Lung (tissue), 12 donors: Measurements from ENCODE around the gene CGNL1. TPM values are rescaled to one million over a fixed set of nuclear protein-coding genes. Genes with fewer than 3 reads are reported as not detected.

Source experiments
- ATAC-seq: fragments of 200-7000 bp; cut with Tn5 transposase; one replicate; pipeline ENCODE4 v1.9.1; 2020; ENCODE audit warnings: moderate number of reproducible peaks; ENCODE audit not compliant: insufficient read depth, low FRiP score
- DNase-seq, 3 donors: peaks; one replicate each; pipeline ENCODE4 v3.0.0-alpha.2; 2013 to 2017
- H3K27ac ChIP-seq, 2 donors: one replicate each; pipeline ENCODE4 v1.5.1; 2013; ENCODE audit warnings: mild to moderate bottlenecking in 2 of 2, moderate library complexity in 2 of 2, control low read depth in 1 of 2, inconsistent platforms in 1 of 2, low read depth in 1 of 2, low read length in 1 of 2
- H3K27me3 ChIP-seq, 3 donors: one replicate each; pipeline ENCODE4 v1.5.1; 2013; ENCODE audit warnings: low read length in 2 of 3; ENCODE audit not compliant: control insufficient read depth in 3 of 3, insufficient read depth in 3 of 3
- H3K36me3 ChIP-seq, 4 donors: one replicate each; pipeline ENCODE4 v1.5.1; 2013; ENCODE audit warnings: low read length in 4 of 4, mild to moderate bottlenecking in 1 of 4, moderate library complexity in 1 of 4; ENCODE audit not compliant: control insufficient read depth in 4 of 4, insufficient read depth in 4 of 4
- H3K4me1 ChIP-seq, 5 donors: one replicate each; pipeline ENCODE4 v1.5.1; 2013; ENCODE audit warnings: low read length in 5 of 5, mild to moderate bottlenecking in 2 of 5, moderate library complexity in 1 of 5; ENCODE audit not compliant: control insufficient read depth in 5 of 5, insufficient read depth in 5 of 5
- H3K4me3 ChIP-seq: one replicate; pipeline ENCODE4 v1.5.1; 2013; ENCODE audit warnings: mild to moderate bottlenecking, control low read depth, moderate library complexity
- H3K9ac ChIP-seq, 2 donors: one replicate each; pipeline ENCODE4 v1.5.1; 2013; ENCODE audit warnings: low read length in 2 of 2, control low read depth in 1 of 2; ENCODE audit not compliant: insufficient read depth in 1 of 2
- H3K9me3 ChIP-seq, 4 donors: one replicate each; pipeline ENCODE4 v1.5.1; 2013; ENCODE audit warnings: low read length in 3 of 4, mild to moderate bottlenecking in 1 of 4, moderate library complexity in 1 of 4; ENCODE audit not compliant: control insufficient read depth in 4 of 4, insufficient read depth in 3 of 4
- WGBS, 2 donors: extraction: QIAGEN DNeasy Blood & Tissue Kit; methylation state at CpG; one replicate each; pipeline ENCODE4 v1.1.7; 2013; 5-methylcytosine and 5-hydroxymethylcytosine counted together
- polyA plus RNA-seq, 2 donors: library from polyadenylated mRNA; stranded (reverse); fragments of 200-250 nt; gene quantifications; one replicate each; pipeline ENCODE4 v1.2.1, GENCODE V29; 2013
- total RNA-seq, 2 donors: library from RNA; depleted of rRNA in 1 of 2; stranded (reverse); fragments of >200 nt in 1 of 2; gene quantifications; one replicate each; pipeline ENCODE4 v1.2.1, GENCODE V29; 2014 to 2021
- TF ChIP-seq, protein P1 (sequence below): IDR thresholded peaks from 2 replicates; pipeline ENCODE4 v1.5.1; 2012; ENCODE audit warnings: mild to moderate bottlenecking; ENCODE audit errors: control extremely low read depth, extremely low read depth
- donor health status: control.
- donor health status: control.
- donor health status: Bipolar disorder and iron deficiency.
- donor health status: healthy.
- donor health status: DM: yes; HTN: yes; CAD: no.

CGNL1 gene
- total and polyA plus RNA-seq, 4 donors: 9.0 to 42.5 (median 22.9) TPM

GRCh38 chr15:57504599-57504940, 128.3 kb downstream of the CGNL1 start:
- no peaks in the 10 kb centered on the region for H3K36me3 ChIP-seq
- no peaks in the 10 kb centered on the region for H3K27me3 ChIP-seq
- no peak for DNase-seq
- 69 to 75% methylated on average over 1 of the region's 1 CpG for WGBS, 2 donors
- no peak overlapping the region for H3K9ac ChIP-seq
- peaks cover 7 to 40% (median 19%) of the 10 kb centered on the region in 5 donors for H3K4me1 ChIP-seq
- H3K27ac ChIP-seq: peak overlapping the region in 1 of 2 donors; percentile 95
- no peaks in the 10 kb centered on the region for H3K9me3 ChIP-seq
- TF ChIP-seq, protein P1, sequence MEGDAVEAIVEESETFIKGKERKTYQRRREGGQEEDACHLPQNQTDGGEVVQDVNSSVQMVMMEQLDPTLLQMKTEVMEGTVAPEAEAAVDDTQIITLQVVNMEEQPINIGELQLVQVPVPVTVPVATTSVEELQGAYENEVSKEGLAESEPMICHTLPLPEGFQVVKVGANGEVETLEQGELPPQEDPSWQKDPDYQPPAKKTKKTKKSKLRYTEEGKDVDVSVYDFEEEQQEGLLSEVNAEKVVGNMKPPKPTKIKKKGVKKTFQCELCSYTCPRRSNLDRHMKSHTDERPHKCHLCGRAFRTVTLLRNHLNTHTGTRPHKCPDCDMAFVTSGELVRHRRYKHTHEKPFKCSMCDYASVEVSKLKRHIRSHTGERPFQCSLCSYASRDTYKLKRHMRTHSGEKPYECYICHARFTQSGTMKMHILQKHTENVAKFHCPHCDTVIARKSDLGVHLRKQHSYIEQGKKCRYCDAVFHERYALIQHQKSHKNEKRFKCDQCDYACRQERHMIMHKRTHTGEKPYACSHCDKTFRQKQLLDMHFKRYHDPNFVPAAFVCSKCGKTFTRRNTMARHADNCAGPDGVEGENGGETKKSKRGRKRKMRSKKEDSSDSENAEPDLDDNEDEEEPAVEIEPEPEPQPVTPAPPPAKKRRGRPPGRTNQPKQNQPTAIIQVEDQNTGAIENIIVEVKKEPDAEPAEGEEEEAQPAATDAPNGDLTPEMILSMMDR: no peak
- no peak for ATAC-seq
- H3K4me3 ChIP-seq: no peak overlapping the region

DNA sequence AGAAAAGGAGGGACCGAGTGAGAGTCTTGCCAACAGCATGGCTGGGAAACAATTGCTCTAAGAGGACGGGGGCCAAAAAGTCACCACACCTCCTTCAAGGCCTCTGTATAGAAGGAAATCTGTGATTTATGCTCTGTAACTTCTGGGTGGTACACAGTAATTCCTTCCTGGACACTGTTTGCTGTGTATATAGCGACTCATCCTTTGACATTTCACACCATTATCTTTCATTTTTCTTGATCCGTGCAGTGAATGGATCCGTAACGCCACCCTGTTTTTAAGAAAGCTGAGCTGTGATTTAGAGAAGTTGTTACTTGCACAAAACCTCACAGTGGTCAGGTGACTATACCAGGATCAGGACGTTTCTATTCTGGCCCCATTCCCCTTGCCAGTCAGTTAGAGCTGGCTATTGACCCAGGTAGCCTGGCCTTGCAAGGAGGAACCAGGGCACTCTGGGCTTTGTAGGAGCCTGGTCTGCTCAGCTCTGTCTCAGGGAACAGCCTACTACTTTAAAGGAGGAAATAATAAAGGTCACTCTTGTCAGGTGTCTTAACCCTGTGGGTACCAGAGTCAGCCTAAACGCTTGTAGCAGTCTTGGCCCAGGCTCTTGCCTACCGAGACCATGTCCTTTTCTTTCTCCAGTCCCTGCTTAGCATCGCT, 128.9 kb downstream of the CGNL1 start:
- ATAC-seq (no peak), DNase-seq (no peak)
- Histone ChIP-seq H3K9me3 (no peaks in the 10 kb centered on the region), H3K36me3 (no peaks in the 10 kb centered on the region), H3K27me3 (no peaks in the 10 kb centered on the region), H3K4me3 (no peak overlapping the region), H3K4me1 (peaks cover 9 to 47% (median 19%) of the 10 kb centered on the region in 5 donors), H3K27ac (peak overlapping the region in 1 of 2 donors; percentile 95), H3K9ac (no peak overlapping the region)
- TF ChIP-seq, protein P1: no peak
- WGBS, 2 donors: 67 to 76% methylated on average over 10 of the region's 10 CpGs

DNA sequence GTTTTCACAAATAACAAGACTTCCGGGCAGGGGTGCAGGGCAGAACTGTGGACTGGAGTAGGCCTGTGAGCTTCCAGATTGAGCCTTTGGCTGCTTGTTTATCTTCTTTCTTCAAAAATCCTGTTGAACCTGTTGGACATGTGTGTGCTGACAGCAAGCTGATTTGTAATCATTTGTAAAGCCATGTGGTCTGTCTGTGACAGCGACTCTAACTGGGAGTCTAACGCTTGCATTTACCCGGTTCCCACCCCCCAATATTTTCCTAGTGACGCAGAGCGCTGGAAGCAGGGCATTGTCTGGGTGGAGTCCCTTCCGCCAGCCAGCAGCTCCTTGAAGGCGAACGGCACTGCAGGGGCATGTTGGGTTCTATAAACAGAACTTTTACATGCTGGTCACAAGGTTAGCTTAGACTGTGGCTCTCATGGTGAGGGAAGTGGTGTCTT, 129.7 kb downstream of the CGNL1 start:
- Histone ChIP-seq H3K27ac (peak overlapping the region; percentile 55 to 93), H3K9me3 (no peaks in the 10 kb centered on the region), H3K4me1 (peaks cover 11 to 53% (median 21%) of the 10 kb centered on the region in 5 donors), H3K4me3 (no peak overlapping the region), H3K36me3 (no peaks in the 10 kb centered on the region), H3K9ac (no peak overlapping the region), H3K27me3 (no peaks in the 10 kb centered on the region)
- TF ChIP-seq, protein P1: no peak
- DNase-seq (peak; percentile 76 to 86 (median 81)), ATAC-seq (peak; percentile 75)
- 50 to 62% methylated on average over 9 of the region's 9 CpGs for WGBS, 2 donors
